Measurements from ENCODE around the gene MCM9.

MCM9 gene

DNA sequence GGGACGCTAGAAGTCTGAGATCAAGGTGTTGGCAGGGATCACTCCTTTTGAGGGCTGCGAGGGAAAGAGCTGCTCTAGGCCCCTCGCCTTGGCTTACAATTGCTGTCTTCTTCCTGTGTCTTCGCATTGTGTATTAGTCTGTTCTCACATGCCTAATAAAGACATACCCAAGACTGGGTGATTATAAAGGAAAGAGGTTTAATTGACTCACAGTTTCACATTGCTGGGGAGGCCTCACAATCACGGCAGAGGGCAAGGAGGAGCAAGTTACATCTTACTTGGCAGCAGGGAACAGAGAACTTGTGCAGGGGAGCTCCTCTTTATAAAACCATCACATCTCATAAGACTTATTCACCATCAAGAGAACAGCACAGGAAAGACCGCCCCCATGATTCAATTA is 143.5 kb downstream of the MCM9 start:
- no peak for DNase-seq

DNA sequence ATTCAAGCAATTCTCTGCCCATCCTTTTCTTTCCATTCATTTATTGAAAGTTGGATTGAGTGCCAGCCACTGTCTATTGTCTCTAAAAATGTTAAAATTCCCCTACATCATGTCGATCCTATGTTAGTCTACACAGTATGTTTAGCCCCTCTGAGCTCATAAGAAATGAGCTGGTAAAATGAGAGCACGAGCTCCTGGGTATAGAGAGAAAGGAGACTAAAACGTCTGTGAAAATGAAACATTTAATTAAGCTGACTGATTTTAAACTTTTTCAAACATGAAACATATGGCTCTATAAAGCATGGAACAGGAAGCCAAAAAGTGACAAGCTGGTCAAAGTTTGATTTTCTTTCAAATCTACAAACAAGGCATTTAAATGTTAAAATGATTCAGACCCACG is 145.0 kb downstream of the MCM9 start:
- DNase-seq: no peak

DNA sequence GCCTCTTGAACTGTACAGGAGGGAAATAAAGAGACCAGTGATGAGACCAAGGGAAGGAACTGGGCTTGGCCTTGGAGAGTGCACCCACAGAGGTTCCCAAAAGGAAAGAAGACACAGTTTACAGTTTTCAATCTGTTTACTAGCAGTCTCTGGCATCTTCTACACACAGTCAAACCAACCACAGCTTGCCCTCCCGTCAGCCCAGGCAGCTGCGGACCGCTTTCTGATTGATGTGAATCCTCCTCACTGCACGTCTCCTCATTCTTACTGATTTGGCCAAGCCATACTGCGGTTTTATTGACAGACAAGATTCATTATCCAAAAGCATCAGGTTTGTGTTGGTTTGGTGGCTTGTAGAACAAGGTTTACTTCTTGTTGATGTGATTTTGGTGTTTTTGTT is 145.5 kb downstream of the MCM9 start:
- no peak for DNase-seq

DNA sequence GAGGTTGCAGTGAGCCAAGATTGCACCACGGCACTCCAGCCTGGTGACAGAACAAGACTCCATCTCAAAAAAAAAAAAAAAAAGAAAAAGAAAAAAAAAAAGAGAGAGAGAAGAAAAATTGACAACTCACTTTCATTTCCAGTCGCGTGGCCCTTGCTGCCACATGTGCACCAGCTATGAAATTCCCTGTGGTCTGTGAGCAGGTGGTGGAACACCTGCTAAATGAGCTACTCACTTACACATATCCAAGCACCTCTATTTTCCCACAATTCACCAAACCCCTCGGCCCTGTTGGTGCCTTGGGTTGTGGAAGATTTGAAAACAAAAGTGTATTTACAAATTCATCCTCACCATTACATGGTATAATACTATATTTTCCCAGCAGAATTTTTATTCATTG is 146.3 kb downstream of the MCM9 start:
- DNase-seq: no peak

DNA sequence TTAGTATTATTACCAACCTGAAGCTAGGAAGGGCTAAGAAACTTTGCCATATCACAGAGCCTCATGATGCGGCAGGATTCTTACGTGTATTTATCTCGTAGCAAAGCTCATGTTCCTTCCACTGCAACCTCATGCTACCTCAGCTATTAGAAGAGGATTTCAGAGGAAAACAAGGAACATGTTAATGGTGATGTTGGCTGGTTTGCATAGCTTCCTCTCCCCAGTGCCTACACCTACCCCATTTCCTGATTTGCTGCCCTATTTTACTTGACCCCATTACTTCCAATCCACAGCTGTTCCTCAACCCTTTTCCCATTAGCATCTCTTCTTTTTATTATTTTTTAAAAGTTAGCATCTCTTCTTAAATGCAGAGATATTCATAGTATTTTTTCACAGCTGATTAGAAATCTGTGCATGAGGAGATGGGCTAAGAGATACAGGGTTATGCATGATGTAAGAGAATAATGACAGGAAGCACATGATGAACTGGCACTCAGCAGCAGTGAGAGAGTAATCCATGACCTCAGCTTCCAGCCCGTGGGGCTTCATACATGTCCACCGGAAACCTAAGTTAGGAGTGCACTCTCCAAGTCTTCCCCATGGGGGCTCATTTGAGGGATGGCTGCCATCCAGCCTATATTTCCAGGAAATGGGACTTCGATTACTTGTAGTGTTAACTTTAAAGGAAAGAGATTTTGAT is 147.1 kb downstream of the MCM9 start:
- DNase-seq: peak; percentile 45

DNA sequence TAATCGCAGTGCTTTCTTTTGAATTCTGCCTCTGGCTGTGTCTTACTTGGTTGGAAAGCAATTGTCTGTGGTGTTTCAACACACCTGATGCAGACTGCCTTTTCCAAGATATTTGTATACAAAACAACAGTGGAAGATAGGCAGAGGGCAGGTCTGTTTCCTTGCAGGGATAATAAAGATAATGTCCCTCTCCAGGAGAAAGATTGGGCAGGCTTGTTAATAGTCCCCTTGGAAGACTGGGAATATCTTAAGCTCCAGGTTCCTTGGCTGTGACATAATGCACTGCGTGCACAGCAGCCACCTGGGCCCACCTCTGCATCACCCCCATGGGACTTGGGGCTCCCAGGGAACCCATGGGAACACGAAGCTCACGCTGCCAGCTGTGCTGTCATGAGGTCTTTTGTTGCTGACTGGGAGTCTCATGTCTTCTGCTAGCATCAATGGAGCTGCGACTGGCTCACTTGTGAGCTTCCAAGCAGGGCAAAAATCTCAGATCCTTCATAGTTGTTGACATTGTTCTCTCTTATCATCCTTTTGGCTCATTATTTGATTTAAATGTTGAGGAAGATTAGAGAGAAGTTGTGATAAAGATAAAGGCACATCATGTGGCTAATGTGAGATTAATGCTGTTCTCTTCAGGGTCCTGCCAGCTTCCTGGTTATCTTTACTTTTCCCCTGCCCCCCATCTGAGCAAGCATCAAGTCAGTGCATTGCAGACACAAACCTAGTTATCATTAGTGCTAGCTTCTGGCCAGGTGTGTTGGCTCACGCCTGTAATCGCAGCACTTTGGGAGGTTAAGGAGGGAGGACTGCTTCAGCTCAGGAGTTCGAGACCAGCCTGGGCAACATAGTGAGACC is 148.1 kb downstream of the MCM9 start:
- DNase-seq: no peak

DNA sequence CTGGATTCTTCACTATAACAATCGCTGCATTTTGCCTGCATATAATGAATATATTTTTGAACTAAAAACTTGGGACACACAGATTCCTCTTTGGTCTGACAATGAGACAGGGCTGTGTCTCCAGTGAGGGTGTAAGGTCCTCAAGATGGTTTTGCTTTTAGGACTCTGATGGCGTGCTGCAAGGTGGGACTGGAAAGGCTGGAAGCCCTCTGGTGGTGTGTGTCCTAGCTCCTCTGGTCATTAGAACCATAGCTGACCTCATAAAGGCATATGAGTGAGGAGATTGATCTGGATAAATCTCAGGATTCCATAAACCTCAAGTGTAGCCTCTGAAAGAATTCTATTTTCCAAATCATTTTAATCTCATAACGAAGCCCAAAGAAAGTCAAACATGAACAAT is 149.4 kb downstream of the MCM9 start:
- DNase-seq: no peak

DNA sequence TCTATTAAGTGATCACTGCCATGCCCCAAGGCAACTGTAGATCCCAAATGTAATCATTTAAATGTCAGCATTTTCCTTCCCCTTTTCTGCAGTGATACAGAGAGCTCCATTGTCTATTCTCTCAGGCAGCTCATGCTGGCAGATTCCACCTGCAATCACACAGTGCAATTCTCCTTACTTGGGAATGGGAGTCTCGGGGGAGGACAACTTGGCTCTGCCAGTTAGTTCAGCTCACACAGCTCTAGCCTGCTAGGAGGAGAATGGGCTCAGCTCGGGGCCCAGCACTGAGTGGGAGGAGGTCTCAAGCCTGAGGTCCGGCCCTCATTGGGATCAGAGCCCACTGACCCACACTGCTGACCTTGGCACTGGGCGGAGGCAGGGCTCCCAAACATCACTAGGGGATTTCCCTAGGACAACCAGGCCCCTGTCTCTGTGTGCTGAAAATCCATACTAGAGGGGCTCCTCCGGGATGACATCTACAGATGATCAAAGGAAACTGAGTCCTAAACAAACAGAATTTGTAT is 150.3 kb downstream of the MCM9 start:
- no peak for DNase-seq

DNA sequence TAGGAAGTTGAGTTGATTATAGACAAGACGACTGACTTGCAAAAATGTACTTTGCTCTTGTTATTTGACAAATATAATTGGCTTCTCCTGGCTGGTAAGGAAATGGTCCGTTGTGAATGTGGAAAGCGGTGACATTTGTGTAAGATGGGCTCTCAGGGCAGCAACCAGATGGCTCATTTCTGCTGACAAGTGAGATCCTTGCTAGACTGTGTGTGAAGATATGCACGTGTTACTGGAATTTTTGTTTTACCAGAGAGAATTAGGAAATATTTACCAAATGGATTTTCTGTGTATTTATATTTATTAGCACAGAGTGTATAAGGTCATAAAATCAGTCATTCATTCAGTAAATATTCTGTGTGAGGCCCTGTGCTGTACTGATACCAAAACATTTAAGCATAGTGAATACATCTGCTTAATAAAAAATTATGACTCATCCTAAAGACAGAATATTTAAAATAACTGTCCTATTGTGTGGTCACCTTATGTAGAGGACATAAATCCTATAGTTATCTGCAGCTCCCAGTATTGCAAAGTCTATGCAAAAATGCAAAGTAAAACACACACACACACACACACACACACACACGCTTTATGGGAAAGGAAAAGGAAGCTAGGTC is 150.9 kb downstream of the MCM9 start:
- DNase-seq: peak; percentile 30

DNA sequence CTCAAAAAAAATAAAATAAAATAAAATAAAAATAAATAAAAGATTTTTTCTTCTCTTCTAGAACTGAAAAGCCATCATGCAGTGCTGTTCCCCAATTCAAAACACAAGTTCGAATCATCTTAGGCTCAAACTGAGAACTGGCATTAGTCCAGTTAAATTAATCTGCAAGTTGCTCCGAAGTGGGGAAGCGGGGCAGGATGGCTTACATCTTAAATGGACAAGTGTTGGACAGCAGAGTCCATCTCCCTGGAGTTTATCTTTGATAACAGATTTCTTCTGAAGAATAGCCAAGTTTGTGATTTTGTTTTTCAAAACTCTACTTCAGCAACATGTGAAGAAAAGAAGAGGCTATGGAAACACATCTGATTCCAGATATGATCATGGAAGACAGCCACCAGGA is 152.3 kb downstream of the MCM9 start:
- DNase-seq: no peak

DNA sequence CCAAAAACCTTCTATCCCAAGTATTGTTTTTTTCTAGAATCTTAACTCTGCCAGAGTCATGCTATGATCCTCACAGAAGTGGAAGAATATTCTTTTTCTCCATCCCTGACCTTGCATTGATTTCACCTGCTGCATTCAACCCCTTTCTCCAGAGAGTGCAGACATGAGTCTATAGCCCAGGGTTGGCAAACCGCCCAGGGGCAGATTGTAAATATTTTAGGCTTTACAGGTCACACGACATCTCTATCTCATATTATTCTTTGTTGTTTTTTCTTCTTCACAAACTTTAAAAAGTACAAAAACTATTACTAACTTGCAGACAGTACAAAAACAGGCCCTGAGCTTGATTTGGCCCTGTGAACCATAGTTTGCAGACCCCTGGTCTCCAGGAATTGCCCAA is 153.1 kb downstream of the MCM9 start:
- no peak for DNase-seq

DNA sequence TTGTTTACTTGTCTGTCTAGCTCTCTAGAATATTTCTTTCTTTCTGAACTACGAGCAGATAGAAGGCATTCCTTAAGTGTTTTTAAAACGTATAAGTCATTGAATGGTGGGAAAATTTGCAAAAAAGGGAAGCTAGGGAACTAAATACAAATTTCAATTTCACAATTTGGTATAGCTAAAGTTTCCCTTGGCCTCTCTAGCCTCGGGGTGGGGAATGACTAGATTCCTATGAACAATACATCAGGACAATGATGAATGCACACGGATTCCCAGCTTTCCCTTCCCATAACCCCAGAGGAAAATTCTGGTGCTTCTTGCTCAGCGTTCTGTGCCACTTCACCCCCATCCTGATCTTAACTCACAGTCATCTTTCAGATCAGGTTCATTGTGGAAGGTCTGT is 154.3 kb downstream of the MCM9 start:
- DNase-seq: no peak

DNA sequence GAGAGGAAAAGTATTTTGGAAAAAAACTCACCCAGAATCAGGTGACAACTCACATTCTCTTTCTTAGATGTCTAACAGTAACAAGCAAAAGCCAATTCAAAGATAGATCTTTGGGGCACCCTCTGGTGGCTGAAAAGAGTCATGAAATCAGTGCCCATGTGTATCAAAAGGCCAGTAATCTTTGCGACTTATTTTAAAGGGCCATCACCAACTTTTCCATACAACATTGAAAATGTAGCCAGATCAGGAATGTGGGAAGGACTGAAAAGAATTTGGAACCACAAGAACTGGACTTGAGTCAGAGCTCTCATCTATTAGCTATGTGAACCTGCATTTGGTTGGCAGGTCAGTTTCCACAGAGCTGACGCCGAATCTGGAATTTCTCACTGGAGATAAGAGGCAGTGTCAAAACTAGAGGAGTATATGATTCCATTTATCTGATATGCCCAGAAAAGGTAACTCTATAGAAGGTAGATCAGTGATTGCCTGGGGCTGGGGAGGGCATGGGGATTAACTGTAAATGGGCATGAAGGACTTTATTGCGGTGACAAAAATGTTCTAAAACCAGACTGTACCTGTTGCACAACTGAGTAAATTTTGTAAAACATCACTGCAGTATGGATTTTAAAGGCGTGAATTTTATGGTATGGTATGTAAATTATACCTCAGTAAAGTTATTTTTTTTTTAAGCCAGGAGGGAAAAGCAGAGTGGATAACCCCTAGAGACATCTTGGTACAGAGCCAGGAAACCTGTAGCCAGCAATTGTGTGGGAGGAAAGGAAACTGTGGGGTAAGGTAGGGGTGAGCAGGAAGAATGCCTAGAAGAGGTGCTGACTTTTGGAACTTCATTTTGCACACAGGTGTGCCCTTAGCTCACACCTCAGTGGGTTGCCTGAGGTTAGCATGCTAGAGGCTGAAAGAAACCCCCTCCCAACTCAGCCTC is 158.1 kb downstream of the MCM9 start:
- peak; percentile 79 for DNase-seq

DNA sequence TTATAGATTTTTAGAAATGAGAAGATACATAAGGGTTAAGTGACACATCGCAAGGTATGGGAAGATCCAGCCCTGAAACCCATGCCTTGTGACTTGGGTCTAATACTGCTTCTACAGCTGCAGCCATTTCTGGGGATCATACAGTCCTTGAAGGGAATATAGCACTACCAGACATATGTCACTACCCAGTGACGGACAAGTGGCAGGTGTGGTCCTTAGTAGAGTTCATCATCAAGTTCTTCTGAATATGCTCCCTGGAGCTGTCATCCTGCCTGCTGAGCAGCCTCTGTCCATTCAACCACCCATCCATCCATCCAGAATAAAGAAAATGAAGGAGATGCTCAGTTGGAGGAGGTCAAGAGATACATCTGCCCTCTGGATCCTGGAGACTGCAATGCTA is 159.6 kb downstream of the MCM9 start:
- no peak for DNase-seq

DNA sequence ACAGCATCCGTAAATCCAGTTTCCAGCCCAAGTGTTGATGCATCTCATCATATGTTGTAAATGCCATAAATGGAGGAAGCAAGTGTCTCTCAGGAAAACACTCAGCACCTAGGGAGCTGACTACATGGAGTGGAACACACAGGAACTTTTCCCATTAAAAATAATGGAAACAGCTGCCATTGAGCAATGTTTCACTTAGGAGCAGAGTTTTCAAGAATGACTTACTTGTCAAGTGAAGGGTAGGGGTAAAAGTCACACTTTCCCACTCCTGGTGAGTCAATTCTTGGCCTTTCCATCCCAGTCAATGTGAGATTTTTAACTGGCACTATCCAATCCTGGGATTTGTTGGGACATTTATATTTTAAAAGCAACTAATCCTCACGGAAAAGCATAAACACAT is 160.4 kb downstream of the MCM9 start:
- peak; percentile 33 for DNase-seq

DNA sequence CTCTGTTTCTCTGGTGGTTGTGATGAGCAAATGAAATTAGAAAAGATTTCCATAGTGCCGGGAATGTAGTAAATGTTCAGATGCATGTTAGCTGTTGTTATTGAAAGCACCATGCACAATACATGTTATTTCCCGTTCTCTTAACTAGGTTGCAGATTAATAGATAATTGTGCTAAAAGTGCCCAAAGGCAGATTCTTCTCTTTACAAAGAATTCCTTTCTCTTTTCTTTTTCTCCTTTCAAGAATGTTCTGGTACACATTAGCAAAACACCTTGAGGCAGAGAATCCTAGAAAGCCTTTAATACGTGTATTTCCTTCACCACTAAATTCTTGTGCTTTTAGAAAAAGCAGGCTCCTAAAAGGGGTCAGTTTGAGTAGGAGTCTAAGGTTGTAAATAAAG is 162.1 kb downstream of the MCM9 start:
- no peak for DNase-seq

DNA sequence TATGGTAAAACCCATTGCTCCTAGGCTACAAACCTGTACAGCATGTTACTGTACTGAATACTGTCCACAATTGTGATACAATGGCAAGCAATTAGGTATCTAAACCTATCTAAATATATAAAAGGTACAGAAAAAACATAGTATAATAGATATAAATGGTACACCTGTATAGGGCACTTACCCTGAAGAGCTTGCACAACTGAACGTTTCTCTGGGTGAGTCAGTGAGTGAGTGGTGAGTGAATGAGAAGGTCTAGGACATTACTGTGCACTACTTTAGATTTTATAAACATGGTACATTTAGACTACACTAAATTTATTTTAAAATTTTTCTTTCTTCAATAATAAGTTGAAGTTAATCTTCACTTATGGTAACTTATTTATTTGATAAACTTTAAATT is 163.7 kb downstream of the MCM9 start:
- DNase-seq: no peak

DNA sequence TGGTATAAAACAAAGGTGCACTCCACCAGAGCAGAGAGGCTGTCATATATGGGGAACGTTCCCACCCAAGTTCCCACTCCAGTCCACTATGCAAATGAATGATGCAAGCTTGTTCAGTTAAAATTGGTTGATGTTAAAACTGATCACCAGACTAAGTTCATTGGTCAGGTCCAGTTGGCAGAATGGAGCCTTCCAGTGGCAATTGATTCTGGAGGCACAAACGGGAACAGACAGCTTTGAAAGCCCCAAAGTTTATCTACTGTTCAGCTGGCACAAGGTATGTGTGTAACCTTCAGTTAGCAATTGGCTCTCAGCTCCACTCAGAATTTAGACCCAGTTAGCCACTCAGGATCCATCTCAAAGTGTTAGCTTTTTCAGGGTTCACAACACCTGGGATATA is 164.1 kb downstream of the MCM9 start:
- DNase-seq: no peak

DNA sequence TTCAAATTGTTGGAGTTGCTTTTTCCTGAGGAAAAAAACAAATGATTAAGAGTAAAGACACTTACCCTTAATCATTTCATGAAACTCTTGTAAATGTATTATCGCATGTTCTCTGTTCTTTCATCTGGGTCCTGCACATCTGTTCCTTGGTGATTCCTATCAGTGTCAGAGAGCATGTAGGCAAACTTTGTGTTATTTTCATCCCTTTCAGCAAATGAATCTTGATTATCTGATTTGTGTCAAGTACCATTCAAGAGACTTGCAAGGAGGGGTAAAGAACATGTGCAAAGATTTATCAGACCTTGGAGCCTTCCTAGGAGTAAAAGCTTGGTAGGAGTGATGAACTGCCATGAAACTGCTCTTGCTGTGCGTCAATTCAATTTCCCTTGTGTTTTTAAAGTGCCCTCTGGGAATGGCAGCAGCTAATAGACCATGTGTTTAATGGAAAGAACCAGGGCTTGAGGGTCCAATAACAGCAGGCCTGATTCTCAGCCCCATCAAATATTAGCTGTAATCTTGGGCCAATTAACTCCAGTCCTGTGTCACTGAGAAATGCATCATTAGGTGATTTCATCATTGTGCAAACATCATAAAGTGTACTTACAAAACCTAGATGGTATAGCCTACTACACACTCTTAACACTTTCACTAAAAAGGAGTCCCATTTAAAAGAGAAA is 164.7 kb downstream of the MCM9 start:
- no peak for DNase-seq

DNA sequence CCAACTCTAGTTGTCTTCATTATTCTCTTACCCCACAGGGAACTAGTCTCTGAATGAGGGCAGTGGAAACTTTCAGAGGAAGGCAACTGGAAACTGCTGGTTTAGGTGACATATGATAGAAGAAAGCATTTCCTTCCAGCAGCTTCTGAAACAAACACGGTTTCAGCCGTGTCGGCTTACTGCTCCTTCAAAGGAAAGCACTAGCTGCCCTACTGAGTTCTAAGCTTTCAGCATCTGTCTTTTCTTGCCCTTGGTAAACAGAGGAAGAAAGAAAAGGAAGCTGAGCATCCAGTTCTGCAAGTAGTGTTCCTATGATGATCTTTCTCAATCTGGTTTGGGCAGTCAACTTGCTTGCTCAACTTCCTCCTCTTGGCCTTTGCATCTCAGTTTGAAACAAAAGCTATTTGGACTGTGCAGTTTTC is 166.0 kb downstream of the MCM9 start:
- no peak for DNase-seq

DNA sequence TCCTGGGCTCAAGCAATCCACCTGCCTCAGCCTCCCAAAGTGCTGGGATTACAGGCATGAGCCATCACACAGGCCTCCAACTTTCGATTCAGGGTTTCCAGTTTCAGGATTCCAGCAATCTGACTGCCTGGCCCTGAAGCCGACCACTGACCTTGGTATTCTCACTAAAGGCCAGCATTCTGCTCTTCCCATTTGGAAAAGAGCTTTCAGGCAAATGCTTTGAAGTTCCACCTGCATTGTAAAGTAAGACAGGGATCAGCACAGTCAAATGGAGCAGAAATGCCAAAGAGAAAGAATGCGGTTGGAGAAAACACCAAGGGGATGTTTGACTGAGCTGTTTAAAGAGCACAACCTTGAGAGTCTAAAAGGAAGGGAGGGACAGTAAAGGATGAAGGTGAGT is 166.5 kb downstream of the MCM9 start:
- no peak for DNase-seq

DNA sequence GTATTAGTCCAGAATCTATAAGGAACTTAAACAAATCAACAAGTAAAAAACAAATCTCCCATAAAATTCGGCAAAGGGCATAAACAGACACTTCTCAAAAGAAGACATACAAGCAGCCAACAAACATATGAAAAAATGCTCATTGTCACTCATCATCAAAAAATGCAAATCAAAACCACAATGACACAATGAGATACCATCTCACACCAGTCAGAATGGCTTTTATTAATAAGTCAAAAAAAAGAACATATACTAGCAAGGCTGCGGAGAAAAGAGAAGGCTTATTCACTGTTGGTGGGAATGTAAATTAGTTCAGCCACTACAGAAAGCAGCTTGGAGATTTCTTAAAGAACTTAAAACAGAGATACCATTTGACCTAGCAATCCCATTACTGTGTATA is 169.6 kb downstream of the MCM9 start:
- DNase-seq: peak; percentile 78

Data from fibroblast of skin of right biceps (primary cell).